ENCODE data around the gene UQCRQ. TPM values are rescaled to one million over a fixed set of nuclear protein-coding genes. Genes with fewer than 3 reads are reported as not detected.

The UQCRQ gene
- total RNA-seq, 4 donors from 2014 or later, result 97.2 to 170 (median 130) TPM

GRCh38 chr5:132916086-132916485 lies 49.6 kb downstream of the UQCRQ start:
- TF ChIP-seq, protein P1, sequence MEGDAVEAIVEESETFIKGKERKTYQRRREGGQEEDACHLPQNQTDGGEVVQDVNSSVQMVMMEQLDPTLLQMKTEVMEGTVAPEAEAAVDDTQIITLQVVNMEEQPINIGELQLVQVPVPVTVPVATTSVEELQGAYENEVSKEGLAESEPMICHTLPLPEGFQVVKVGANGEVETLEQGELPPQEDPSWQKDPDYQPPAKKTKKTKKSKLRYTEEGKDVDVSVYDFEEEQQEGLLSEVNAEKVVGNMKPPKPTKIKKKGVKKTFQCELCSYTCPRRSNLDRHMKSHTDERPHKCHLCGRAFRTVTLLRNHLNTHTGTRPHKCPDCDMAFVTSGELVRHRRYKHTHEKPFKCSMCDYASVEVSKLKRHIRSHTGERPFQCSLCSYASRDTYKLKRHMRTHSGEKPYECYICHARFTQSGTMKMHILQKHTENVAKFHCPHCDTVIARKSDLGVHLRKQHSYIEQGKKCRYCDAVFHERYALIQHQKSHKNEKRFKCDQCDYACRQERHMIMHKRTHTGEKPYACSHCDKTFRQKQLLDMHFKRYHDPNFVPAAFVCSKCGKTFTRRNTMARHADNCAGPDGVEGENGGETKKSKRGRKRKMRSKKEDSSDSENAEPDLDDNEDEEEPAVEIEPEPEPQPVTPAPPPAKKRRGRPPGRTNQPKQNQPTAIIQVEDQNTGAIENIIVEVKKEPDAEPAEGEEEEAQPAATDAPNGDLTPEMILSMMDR (IDR thresholded peaks at IDR 0.05; ENCODE audit: low read depth), result no peak

Small RNAs within 50 kb of the gene (small RNA-seq; reads per million reads assigned to genes)
- gene RNA5SP192, result not detected

Other genes starting within 250 kb of the UQCRQ start
- gene IL13, start 208.5 kb upstream of the UQCRQ start, total RNA-seq, result under 1 TPM in 1 of 4 donors, not detected in 3; 0.66 TPM
- not detected for gene IL4, start 192.7 kb upstream of the UQCRQ start, total RNA-seq
- gene KIF3A, start 129.1 kb upstream of the UQCRQ start, total RNA-seq, result 1 to 10 TPM; 2.1 to 5.8 (median 4.3) TPM
- gene CCNI2, start 119.2 kb upstream of the UQCRQ start, total RNA-seq, result not detected
- gene SEPTIN8, start 89.4 kb upstream of the UQCRQ start, total RNA-seq, result 10 to 100 TPM; 19.9 to 30.8 (median 22.4) TPM
- gene SOWAHA, start 53.3 kb upstream of the UQCRQ start, total RNA-seq, result under 1 TPM; 0.16 to 0.75 (median 0.37) TPM
- 1 to 10 TPM in 3 of 4 donors, under 1 TPM in 1; 0.49 to 8.3 (median 3.4) TPM for gene SHROOM1, start 36.0 kb upstream of the UQCRQ start, total RNA-seq
- gene GDF9, start 173 bp upstream of the UQCRQ start, total RNA-seq, result under 1 TPM in 3 of 4 donors, not detected in 1; 0.22 to 0.75 (median 0.51) TPM
- gene LEAP2, start 7.0 kb downstream of the UQCRQ start, total RNA-seq, result 1 to 10 TPM in 3 of 4 donors, under 1 TPM in 1; 0.57 to 4.2 (median 1.6) TPM
- gene AFF4, start 97.0 kb downstream of the UQCRQ start, total RNA-seq, result 10 to 100 TPM; 61.6 to 84.1 (median 67.1) TPM
- gene ZCCHC10, start 159.9 kb downstream of the UQCRQ start, total RNA-seq, result 10 to 100 TPM in 3 of 4 donors, 1 to 10 TPM in 1; 9.5 to 22.2 (median 14.8) TPM
- gene HSPA4, start 185.4 kb downstream of the UQCRQ start, total RNA-seq, result 10 to 100 TPM; 34.3 to 64.2 (median 41.3) TPM